ENCODE measurements around the gene CXXC5.

CXXC5 gene

GRCh38 chr5:139651853-139652787, 4.0 kb downstream of the CXXC5 start:
- DNase-seq: peak; percentile 72

- no peak for DNase-seq
These were observed 4.7 kb downstream of the CXXC5 start for GRCh38 chr5:139652788-139653241.

- no peak for DNase-seq
These were observed 5.5 kb downstream of the CXXC5 start for GRCh38 chr5:139653616-139654015.

GRCh38 chr5:139654464-139654863, 6.3 kb downstream of the CXXC5 start:
- DNase-seq: no peak

GRCh38 chr5:139654871-139655491, 6.8 kb downstream of the CXXC5 start:
- no peak for DNase-seq

GRCh38 chr5:139655727-139656271, 7.7 kb downstream of the CXXC5 start:
- DNase-seq: no peak

GRCh38 chr5:139657363-139658321, 9.5 kb downstream of the CXXC5 start:
- no peak for DNase-seq

- DNase-seq: no peak
These were observed 10.4 kb downstream of the CXXC5 start for GRCh38 chr5:139658501-139658927.

GRCh38 chr5:139658928-139659667, 10.9 kb downstream of the CXXC5 start:
- no peak for DNase-seq

- DNase-seq: no peak
These were observed 11.5 kb downstream of the CXXC5 start for GRCh38 chr5:139659695-139660101.

GRCh38 chr5:139660105-139660922, 12.2 kb downstream of the CXXC5 start:
- DNase-seq: no peak

- no peak for DNase-seq
These were observed 13.0 kb downstream of the CXXC5 start for GRCh38 chr5:139660923-139661814.

GRCh38 chr5:139662617-139663016, 14.5 kb downstream of the CXXC5 start:
- no peak for DNase-seq

GRCh38 chr5:139663207-139664085, 15.3 kb downstream of the CXXC5 start:
- no peak for DNase-seq

GRCh38 chr5:139664086-139664693, 16.0 kb downstream of the CXXC5 start:
- no peak for DNase-seq

- DNase-seq: no peak
These were observed 16.7 kb downstream of the CXXC5 start for GRCh38 chr5:139664727-139665351.

- no peak for DNase-seq
These were observed 17.5 kb downstream of the CXXC5 start for GRCh38 chr5:139665626-139666025.

GRCh38 chr5:139666551-139666950, 18.4 kb downstream of the CXXC5 start:
- DNase-seq: no peak
